GM20000 (cell line): ENCODE data around the gene FAM98A.

Experiments used
- DNase-seq: peaks from one replicate; pipeline ENCODE4 v3.0.0; 2012; ENCODE audit warnings: low spot score
- CTCF ChIP-seq: IDR thresholded peaks from 2 replicates; pipeline ENCODE4 v1.5.1; 2012; ENCODE audit warnings: mild to moderate bottlenecking, control low read depth; ENCODE audit errors: extremely low read depth, missing control alignments

Gene FAM98A

GRCh38 chr2:33581872-33582271, 17.2 kb downstream of the FAM98A start:
- TF ChIP-seq CTCF, result no peak
- DNase-seq, result no peak

GRCh38 chr2:33579227-33579626, 19.9 kb downstream of the FAM98A start:
- no peak for DNase-seq
- TF ChIP-seq CTCF, result no peak

- TF ChIP-seq CTCF, result no peak
- DNase-seq, result no peak
Measured at GRCh38 chr2:33577668-33578067, 21.4 kb downstream of the FAM98A start.

- TF ChIP-seq CTCF, result no peak
Measured at GRCh38 chr2:33577084-33577483, 22.0 kb downstream of the FAM98A start.

DNA sequence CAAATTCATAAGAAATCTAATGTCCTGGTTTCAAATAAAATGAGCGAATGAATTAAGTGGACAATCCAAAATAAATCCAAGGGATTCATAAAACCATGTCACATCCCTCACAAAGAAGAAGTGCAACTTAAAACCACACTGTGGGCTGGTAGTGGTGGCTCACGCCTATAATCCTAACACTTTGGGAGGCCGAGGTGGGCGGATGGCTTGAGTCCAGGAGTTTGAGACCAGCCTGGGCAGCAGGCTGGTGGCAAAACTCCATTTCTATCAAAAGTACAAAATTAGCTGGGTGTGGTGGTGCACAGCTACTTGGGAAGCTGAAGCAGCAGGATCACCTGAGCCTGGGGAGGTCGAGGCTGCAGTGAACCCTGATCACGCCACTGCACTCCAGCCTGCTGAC, 25.4 kb downstream of the FAM98A start:
- DNase-seq, result no peak
- no peak for TF ChIP-seq CTCF

More at GRCh38 chr2:33577084-33577483, 22.0 kb downstream of the FAM98A start:
- DNase-seq, result no peak

- no peak for TF ChIP-seq CTCF
- DNase-seq, result no peak
Measured at GRCh38 chr2:33570681-33571080, 28.4 kb downstream of the FAM98A start.

DNA sequence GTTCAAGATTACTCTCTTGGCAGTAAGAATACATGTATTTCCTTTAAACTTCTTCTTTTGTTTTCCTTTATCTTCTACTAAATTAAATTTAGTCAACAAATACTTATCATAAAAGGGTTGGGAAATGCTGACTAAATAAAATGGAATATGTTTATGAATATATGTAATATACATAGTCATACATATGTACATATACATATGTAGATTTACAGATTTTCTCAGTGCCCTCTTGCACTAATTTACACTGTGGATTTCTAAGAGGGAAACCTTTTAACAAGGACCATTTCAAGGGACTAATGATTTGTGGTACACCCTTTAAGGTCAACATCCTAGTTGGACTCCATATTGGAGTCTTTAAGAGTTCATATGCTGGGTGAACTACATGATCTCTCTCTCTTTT, 37.2 kb downstream of the FAM98A start:
- TF ChIP-seq CTCF, result no peak

DNA sequence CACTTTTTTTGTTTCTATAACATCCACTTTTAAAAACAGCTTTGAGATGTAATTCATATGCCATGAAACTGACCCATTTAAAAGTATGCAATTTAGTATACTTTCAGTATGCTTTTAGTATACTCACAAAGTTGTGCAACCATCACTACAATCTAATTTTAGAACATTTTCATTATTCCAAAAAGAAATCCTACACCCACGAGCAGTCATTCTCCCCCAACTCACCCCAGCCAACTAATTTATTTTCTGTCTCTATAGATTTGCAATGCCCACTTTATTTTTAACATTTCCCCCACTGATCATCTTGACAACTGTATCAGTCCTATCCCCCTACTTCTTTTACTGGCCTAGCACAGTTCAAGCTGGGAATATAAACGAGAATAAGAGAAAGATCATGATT, 39.1 kb downstream of the FAM98A start:
- no peak for DNase-seq
- no peak for TF ChIP-seq CTCF

More for the DNA sequence above, 37.2 kb downstream of the FAM98A start:
- DNase-seq, result no peak
